22Rv1 (cell line): ENCODE data around the gene IFITM1.

Experiments
- ZFX ChIP-seq: fragments of 450-650 bp; IDR thresholded peaks from 2 replicates; pipeline ENCODE4 v1.6.1; 2017; ENCODE audit warnings: antibody characterized with exemption, borderline replicate concordance
- TF ChIP-seq, protein P1 (sequence below): fragments of 450-650 bp; IDR thresholded peaks from 2 replicates; pipeline ENCODE4 v1.5.1; 2017; ENCODE audit warnings: mild to moderate bottlenecking

DNA sequence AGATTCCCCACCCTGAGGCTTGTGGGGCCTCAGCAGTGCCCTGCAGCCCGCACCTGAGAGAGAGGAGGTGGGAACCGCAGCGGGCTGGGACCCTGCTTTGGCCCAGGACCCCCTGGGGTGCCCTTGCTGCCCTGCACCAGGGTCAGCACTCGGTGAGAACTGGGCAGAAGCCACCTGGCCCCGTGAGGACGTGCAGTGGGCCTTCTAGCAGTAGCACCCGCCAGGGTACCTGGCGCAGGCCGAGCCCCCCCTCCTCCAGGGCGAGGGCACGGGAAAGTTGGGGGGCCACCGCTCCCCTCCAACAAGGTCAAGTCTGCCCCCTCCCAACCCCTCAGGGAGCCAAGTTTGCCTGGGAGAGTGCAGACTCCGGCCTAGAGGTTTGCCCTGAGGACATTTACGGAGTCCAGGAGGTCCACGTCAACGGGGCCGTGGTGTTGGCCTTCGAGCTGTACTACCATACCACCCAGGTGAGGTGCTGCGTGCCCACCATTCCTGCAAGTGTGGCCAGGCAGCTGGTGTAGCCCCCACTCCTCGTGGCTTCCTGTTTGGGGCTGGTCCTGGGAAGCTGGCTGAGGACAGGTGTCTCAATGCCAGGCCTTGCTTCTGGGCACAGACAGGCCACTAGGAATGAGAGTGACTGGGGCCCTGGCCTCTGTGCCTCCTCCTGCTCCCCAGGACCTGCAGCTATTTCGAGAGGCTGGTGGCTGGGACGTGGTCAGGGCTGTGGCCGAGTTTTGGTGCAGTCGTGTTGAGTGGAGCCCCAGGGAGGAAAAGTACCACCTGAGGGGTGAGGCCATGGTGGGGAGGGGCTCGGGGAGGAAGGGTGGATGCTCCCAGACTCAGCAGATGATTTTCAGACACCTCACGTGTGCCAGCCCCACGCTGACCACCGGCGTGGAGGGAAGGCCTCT is 21.4 kb upstream of the IFITM1 start:
- TF ChIP-seq, protein P1, sequence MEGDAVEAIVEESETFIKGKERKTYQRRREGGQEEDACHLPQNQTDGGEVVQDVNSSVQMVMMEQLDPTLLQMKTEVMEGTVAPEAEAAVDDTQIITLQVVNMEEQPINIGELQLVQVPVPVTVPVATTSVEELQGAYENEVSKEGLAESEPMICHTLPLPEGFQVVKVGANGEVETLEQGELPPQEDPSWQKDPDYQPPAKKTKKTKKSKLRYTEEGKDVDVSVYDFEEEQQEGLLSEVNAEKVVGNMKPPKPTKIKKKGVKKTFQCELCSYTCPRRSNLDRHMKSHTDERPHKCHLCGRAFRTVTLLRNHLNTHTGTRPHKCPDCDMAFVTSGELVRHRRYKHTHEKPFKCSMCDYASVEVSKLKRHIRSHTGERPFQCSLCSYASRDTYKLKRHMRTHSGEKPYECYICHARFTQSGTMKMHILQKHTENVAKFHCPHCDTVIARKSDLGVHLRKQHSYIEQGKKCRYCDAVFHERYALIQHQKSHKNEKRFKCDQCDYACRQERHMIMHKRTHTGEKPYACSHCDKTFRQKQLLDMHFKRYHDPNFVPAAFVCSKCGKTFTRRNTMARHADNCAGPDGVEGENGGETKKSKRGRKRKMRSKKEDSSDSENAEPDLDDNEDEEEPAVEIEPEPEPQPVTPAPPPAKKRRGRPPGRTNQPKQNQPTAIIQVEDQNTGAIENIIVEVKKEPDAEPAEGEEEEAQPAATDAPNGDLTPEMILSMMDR, result no peak
- no peak for TF ChIP-seq ZFX
